Suprapubic skin (tissue), 4 donors: ENCODE results near the gene LSP1. TPM values are rescaled to one million over a fixed set of nuclear protein-coding genes. Genes with fewer than 3 reads are reported as not detected.

Experiments
- DNase-seq, 2 donors: peaks; one replicate each; pipeline ENCODE4 v3.0.0-alpha.2; 2019; ENCODE audit warnings: low spot score in 2 of 2
- H3K27ac ChIP-seq: fragments of 200-600 bp; sonication (generic); one replicate; pipeline ENCODE4 v1.5.1; 2019
- H3K27me3 ChIP-seq: fragments of 200-600 bp; sonication (generic); one replicate; pipeline ENCODE4 v1.5.1; 2019
- H3K36me3 ChIP-seq: fragments of 200-600 bp; sonication (generic); one replicate; pipeline ENCODE4 v1.5.1; 2019
- H3K4me1 ChIP-seq: fragments of 200-600 bp; sonication (generic); one replicate; pipeline ENCODE4 v1.5.1; 2019
- H3K4me3 ChIP-seq: fragments of 200-600 bp; sonication (generic); one replicate; pipeline ENCODE4 v1.5.1; 2019; ENCODE audit warnings: mild to moderate bottlenecking
- H3K9me3 ChIP-seq: fragments of 200-600 bp; sonication (generic); one replicate; pipeline ENCODE4 v1.5.1; 2019
- CTCF ChIP-seq, 2 donors: fragments of 200-600 bp in 1 of 2; fragments of 450-650 bp in 1 of 2; sonication (generic) in 1 of 2; IDR thresholded peaks; one replicate each; pipeline ENCODE4 v1.5.1; 2016 to 2019; ENCODE audit warnings: antibody characterized with exemption in 2 of 2, mild to moderate bottlenecking in 1 of 2, moderate library complexity in 1 of 2
- EP300 ChIP-seq: sonication (generic); formaldehyde crosslinking; IDR thresholded peaks from one replicate; pipeline ENCODE4 v1.6.1; 2017; ENCODE audit warnings: antibody characterized with exemption
- POLR2A ChIP-seq, 2 donors: fragments of 450-650 bp; IDR thresholded peaks; one replicate each; pipeline ENCODE4 v1.6.1; 2017; ENCODE audit warnings: antibody characterized with exemption in 2 of 2, mild to moderate bottlenecking in 2 of 2, moderate library complexity in 2 of 2
- POLR2AphosphoS5 ChIP-seq, 3 donors: sonication (generic); formaldehyde crosslinking; IDR thresholded peaks; one replicate each; pipeline ENCODE4 v1.6.1; 2017; ENCODE audit warnings: antibody characterized with exemption in 3 of 3
- WGBS: methylation state at CpG from one replicate; pipeline ENCODE4 v1.1.5; 2018; 5-methylcytosine and 5-hydroxymethylcytosine counted together
- total RNA-seq, 4 donors: library from RNA; depleted of rRNA; stranded (reverse); fragments of >200 nt; gene quantifications; one replicate each; pipeline ENCODE4 v1.1.0, GENCODE V29; 2016

LSP1 gene
- total RNA-seq, 4 donors from 2014 or later, result 70.4 to 134 (median 107) TPM

DNA sequence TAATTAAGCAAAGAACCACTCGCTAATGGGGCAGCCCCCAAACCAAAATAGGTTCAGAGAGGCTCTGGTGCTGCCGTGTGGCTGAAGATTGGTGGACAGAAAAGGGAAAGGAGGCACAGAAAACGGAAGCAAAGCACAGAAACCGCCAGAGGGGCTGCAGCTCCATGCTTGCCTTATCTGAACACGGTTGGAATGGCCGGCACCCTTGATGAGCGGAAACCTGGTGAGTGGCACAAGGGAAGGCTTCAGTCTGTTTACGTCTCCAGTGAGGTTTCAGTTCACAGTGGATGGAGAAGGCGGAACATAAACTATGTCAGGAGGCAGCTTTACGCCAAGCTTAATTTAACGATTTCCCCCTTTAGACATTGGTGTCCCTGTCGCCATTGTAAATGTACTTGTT, 44.0 kb downstream of the LSP1 start:
- no peak overlapping the region for H3K4me3 ChIP-seq
- 88% methylated on average over 12 of the region's 12 CpGs for WGBS
- H3K36me3 ChIP-seq, result no peaks in the 10 kb centered on the region
- DNase-seq, result no peak
- no peak for TF ChIP-seq EP300
- TF ChIP-seq POLR2A (IDR thresholded peaks at IDR 0.05), result no peak
- no peak for TF ChIP-seq POLR2AphosphoS5 (IDR thresholded peaks at IDR 0.05)
- no peak for TF ChIP-seq CTCF (IDR thresholded peaks at IDR 0.05)
- H3K4me1 ChIP-seq, result no peaks in the 10 kb centered on the region
- no peaks in the 10 kb centered on the region for H3K9me3 ChIP-seq
- H3K27me3 ChIP-seq, result no peaks in the 10 kb centered on the region
- no peak overlapping the region for H3K27ac ChIP-seq

DNA sequence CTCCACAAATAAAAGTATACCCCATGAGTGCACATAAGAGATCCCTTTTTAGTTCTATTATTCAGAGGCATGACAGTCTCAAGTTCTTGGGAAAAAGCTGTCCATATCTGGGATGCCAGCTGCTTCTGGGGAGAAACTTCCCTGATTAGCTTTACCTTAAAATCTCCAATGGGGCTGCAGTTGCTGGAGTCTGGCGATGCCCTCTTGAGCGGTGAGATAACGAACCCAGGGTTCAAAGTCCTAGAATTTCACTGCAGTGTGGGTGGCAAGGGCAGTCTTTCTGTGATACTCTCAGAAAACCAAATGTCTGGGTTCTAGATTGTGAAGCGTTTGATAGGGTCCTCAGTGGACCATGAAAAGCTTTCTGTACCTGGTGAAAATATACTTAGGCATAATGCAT, 46.2 kb downstream of the LSP1 start:
- Histone ChIP-seq H3K4me1 (no peaks in the 10 kb centered on the region), H3K27me3 (no peaks in the 10 kb centered on the region), H3K4me3 (no peak overlapping the region), H3K9me3 (no peaks in the 10 kb centered on the region), H3K36me3 (no peaks in the 10 kb centered on the region), H3K27ac (no peak overlapping the region)
- WGBS, result 88% methylated on average over 4 of the region's 4 CpGs
- no peak for DNase-seq
- TF ChIP-seq POLR2AphosphoS5 (IDR thresholded peaks at IDR 0.05), result no peak
- TF ChIP-seq CTCF (IDR thresholded peaks at IDR 0.05), result no peak
- no peak for TF ChIP-seq POLR2A (IDR thresholded peaks at IDR 0.05)
- TF ChIP-seq EP300, result no peak

GRCh38 chr11:1899686-1900085, 46.8 kb downstream of the LSP1 start:
- DNase-seq, result no peak
- H3K4me3 ChIP-seq, result no peak overlapping the region
- no peak overlapping the region for H3K27ac ChIP-seq
- 80% methylated on average over 5 of the region's 5 CpGs for WGBS
- TF ChIP-seq POLR2AphosphoS5 (IDR thresholded peaks at IDR 0.05), result no peak
- no peak for TF ChIP-seq EP300
- TF ChIP-seq POLR2A (IDR thresholded peaks at IDR 0.05), result no peak
- no peak for TF ChIP-seq CTCF (IDR thresholded peaks at IDR 0.05)
- H3K4me1 ChIP-seq, result no peaks in the 10 kb centered on the region
- no peaks in the 10 kb centered on the region for H3K9me3 ChIP-seq
- no peaks in the 10 kb centered on the region for H3K27me3 ChIP-seq
- no peaks in the 10 kb centered on the region for H3K36me3 ChIP-seq

GRCh38 chr11:1906181-1906580, 53.3 kb downstream of the LSP1 start:
- Histone ChIP-seq H3K4me1 (peaks cover 5% of the 10 kb centered on the region), H3K27me3 (no peaks in the 10 kb centered on the region), H3K9me3 (no peaks in the 10 kb centered on the region), H3K36me3 (no peaks in the 10 kb centered on the region), H3K4me3 (no peak overlapping the region), H3K27ac (no peak overlapping the region)
- TF ChIP-seq CTCF (IDR thresholded peaks at IDR 0.05), result no peak
- no peak for TF ChIP-seq POLR2A (IDR thresholded peaks at IDR 0.05)
- TF ChIP-seq EP300, result no peak
- TF ChIP-seq POLR2AphosphoS5 (IDR thresholded peaks at IDR 0.05), result no peak
- WGBS, result 42% methylated on average over 5 of the region's 5 CpGs
- DNase-seq, result no peak

- 81% methylated on average over 14 of the region's 14 CpGs for WGBS
- TF ChIP-seq POLR2AphosphoS5 (IDR thresholded peaks at IDR 0.05), result no peak
- no peak for TF ChIP-seq CTCF (IDR thresholded peaks at IDR 0.05)
- no peak for TF ChIP-seq POLR2A (IDR thresholded peaks at IDR 0.05)
- TF ChIP-seq EP300, result no peak
- no peak overlapping the region for H3K4me3 ChIP-seq
- no peaks in the 10 kb centered on the region for H3K36me3 ChIP-seq
- DNase-seq, result no peak
- H3K9me3 ChIP-seq, result no peaks in the 10 kb centered on the region
- H3K27ac ChIP-seq, result no peak overlapping the region
- H3K4me1 ChIP-seq, result peaks cover 5% of the 10 kb centered on the region
- H3K27me3 ChIP-seq, result no peaks in the 10 kb centered on the region
Observed at GRCh38 chr11:1906611-1907423, 53.9 kb downstream of the LSP1 start.
